ENCODE measurements around the gene PCDHA13. TPM values are rescaled to one million over a fixed set of nuclear protein-coding genes. Genes with fewer than 3 reads are reported as not detected.
"Not testable (repeated sequence)": the region's sequence is repeated elsewhere in the genome, so short reads cannot be mapped to it uniquely, and the experiment has no call there.

The PCDHA13 gene
- total and polyA plus RNA-seq, 10 of the 15 experiments (the other 5 are each of a cell fraction or from before 2014, with no cell fraction given), result not detected

DNA sequence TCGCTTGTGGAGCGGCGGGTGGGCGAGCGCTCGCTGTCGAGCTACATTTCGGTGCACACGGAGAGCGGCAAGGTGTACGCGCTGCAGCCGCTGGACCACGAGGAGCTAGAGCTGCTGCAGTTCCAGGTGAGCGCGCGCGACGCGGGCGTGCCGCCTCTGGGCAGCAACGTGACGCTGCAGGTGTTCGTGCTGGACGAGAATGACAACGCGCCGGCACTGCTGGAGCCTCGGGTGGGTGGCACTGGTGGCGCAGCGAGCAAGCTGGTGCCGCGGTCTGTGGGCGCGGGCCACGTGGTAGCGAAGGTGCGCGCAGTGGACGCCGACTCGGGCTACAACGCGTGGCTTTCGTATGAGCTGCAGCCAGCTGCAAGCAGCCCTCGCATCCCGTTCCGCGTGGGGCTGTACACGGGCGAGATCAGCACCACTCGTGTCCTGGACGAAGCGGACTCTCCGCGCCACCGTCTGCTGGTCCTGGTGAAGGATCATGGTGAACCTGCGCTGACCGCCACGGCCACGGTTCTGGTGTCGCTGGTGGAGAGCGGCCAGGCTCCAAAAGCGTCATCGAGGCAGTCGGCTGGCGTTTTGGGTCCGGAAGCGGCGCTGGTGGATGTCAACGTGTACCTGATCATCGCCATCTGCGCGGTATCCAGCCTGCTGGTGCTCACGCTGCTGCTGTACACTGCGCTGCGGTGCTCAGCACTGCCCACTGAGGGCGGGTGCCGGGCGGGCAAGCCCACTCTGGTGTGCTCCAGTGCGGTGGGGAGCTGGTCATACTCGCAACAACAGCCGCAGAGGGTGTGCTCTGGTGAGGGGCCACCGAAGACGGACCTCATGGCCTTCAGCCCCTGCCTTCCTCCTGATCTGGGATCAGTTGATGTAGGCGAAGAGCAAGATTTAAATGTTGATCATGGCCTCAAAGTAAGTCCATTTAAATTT is 38.9 kb upstream of the PCDHA13 start (continued):
- no peak for TF ChIP-seq MYC (IDR thresholded peaks at IDR 0.05; ENCODE audit: insufficient read depth, insufficient read length, insufficient replicate concordance, low read length, severe bottlenecking)
- TF ChIP-seq ZNF24 (IDR thresholded peaks at IDR 0.05), result no peak
- no peak for TF ChIP-seq LARP7 (IDR thresholded peaks at IDR 0.05)
- no peak for TF ChIP-seq MTA2 (IDR thresholded peaks at IDR 0.05; ENCODE audit: low read depth)
- no peak for TF ChIP-seq NFXL1 (IDR thresholded peaks at IDR 0.05; ENCODE audit: borderline replicate concordance)

DNA sequence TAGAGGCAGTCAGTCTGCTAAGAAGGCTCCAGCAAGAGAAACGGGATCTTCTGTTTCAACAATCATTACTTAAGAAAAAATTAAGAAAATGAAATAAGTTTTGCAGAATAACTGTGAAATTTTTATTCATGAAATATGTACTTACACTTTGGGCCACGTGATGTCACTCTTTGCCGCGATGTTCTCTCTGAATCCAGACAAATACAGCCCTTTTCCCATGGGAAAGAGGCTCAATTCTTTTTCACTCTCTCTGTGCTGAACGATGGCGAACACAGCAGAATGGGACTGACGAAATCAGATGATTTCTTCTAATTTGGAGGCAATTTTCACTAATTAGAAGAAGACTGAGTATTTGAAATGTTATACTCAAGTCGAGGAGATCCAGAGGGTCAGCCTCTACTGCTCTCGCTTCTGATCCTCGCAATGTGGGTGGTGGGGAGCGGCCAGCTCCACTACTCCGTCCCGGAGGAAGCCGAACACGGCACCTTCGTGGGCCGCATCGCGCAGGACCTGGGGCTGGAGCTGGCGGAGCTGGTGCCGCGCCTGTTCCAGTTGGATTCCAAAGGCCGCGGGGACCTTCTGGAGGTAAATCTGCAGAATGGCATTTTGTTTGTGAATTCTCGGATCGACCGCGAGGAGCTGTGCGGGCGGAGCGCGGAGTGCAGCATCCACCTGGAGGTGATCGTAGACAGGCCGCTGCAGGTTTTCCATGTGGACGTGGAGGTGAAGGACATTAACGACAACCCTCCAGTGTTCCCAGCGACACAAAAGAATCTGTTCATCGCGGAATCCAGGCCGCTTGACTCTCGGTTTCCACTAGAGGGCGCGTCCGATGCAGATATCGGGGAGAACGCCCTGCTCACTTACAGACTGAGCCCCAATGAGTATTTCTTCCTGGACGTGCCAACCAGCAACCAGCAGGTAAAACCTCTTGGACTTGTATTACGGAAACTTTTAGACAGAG is 33.5 kb upstream of the PCDHA13 start, which contains the start of gene PCDHA9:
TSS of gene PCDHA9 (plus strand) at position 244 of the 964 bp plus-strand sequence. CDS start at position 358, 114 bp downstream.
- RAD21 ChIA-PET (ENCODE audit: unreplicated experiment); DNase-seq (ENCODE audit: low read depth, low spot score); H3K27me3 ChIP-seq (replicated peaks in 1 of 2; ENCODE audit: control insufficient read depth in 2 of 2, insufficient read depth in 2 of 2, low read length in 1 of 2): not testable (repeated sequence)

DNA sequence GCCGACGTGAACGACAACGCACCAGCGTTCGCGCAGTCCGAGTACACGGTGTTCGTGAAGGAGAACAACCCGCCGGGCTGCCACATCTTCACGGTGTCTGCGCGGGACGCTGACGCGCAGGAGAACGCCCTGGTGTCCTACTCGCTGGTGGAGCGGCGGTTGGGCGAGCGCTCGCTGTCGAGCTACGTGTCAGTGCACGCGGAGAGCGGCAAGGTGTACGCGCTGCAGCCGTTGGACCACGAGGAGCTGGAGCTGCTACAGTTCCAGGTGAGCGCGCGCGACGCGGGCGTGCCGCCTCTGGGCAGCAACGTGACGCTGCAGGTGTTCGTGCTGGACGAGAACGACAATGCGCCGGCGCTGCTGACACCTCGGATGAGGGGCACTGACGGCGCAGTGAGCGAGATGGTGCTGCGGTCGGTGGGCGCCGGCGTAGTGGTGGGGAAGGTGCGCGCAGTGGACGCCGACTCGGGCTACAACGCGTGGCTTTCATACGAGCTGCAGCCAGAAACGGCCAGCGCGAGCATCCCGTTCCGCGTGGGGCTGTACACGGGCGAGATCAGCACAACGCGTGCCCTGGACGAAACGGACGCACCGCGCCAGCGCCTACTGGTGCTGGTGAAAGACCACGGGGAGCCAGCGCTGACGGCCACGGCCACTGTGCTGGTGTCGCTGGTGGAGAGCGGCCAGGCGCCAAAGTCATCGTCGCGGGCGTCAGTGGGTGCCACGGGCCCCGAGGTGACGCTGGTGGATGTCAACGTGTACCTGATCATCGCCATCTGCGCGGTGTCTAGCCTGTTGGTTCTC is 31.9 kb upstream of the PCDHA13 start:
- CTCF ChIA-PET; FAIRE-seq; in situ Hi-C loops (cut with MboI); H3K9me3 ChIP-seq (replicated peaks; ENCODE audit: control insufficient read depth, insufficient read depth, low read length); RAD21 ChIA-PET (ENCODE audit: unreplicated experiment); H4K20me1 ChIP-seq (ENCODE audit: control insufficient read depth, insufficient read depth); H3K9ac ChIP-seq (ENCODE audit: control insufficient read depth, insufficient read depth, low read length); H3K4me3 ChIP-seq; H3K27me3 ChIP-seq (replicated peaks in 1 of 2; ENCODE audit: control insufficient read depth in 2 of 2, insufficient read depth in 2 of 2, low read length in 1 of 2); BruUV-seq (replicated peaks); H3K4me1 ChIP-seq (ENCODE audit: control insufficient read depth, insufficient read depth, low read length); intact Hi-C loops (cut with micrococcal nuclease; ENCODE audit: unreplicated experiment); DNase-seq (ENCODE audit: low read depth, low spot score); H3K36me3 ChIP-seq (ENCODE audit: control insufficient read depth in 2 of 2, insufficient read depth in 2 of 2, low read length in 1 of 2); H2AFZ ChIP-seq (ENCODE audit: control insufficient read depth, low read depth, low read length); SMC1A ChIA-PET (ENCODE audit: uncharacterized antibody, unreplicated experiment); POLR2A ChIA-PET; H3K79me2 ChIP-seq (ENCODE audit: control insufficient read depth, insufficient read depth, low read length); H3K27ac ChIP-seq (ENCODE audit: control insufficient read depth, insufficient read depth); H3K4me2 ChIP-seq (ENCODE audit: control insufficient read depth, insufficient read depth); ATAC-seq: not testable (repeated sequence)
- 87% methylated on average over 81 of the region's 101 CpGs for WGBS (ENCODE audit: insufficient coverage, insufficient replicate concordance, low lambda C conversion rate, missing lambda C conversion rate)

More for the DNA sequence above, 33.5 kb upstream of the PCDHA13 start, which contains the start of gene PCDHA9:
- H3K4me2 ChIP-seq (ENCODE audit: control insufficient read depth, insufficient read depth); POLR2A ChIA-PET; H3K79me2 ChIP-seq (ENCODE audit: control insufficient read depth, insufficient read depth, low read length); BruUV-seq (replicated peaks); CTCF ChIA-PET; H2AFZ ChIP-seq (ENCODE audit: control insufficient read depth, low read depth, low read length); in situ Hi-C loops (cut with MboI); H3K9ac ChIP-seq (ENCODE audit: control insufficient read depth, insufficient read depth, low read length); FAIRE-seq; intact Hi-C loops (cut with micrococcal nuclease; ENCODE audit: unreplicated experiment); H3K9me3 ChIP-seq (replicated peaks; ENCODE audit: control insufficient read depth, insufficient read depth, low read length); H3K4me1 ChIP-seq (ENCODE audit: control insufficient read depth, insufficient read depth, low read length); H4K20me1 ChIP-seq (ENCODE audit: control insufficient read depth, insufficient read depth); H3K36me3 ChIP-seq (ENCODE audit: control insufficient read depth in 2 of 2, insufficient read depth in 2 of 2, low read length in 1 of 2); H3K27ac ChIP-seq (ENCODE audit: control insufficient read depth, insufficient read depth); ATAC-seq; H3K4me3 ChIP-seq; SMC1A ChIA-PET (ENCODE audit: uncharacterized antibody, unreplicated experiment): not testable (repeated sequence)
- 60% methylated on average over 24 of the region's 48 CpGs for WGBS (ENCODE audit: insufficient coverage, insufficient replicate concordance, low lambda C conversion rate, missing lambda C conversion rate)
